Measurements from ENCODE around the gene CGREF1.

Gene CGREF1

GRCh38 chr2:27089111-27089954 is 29.6 kb downstream of the CGREF1 start:
- no peak overlapping the region for H3K4ac ChIP-seq (ENCODE audit: low read length)
- no peak overlapping the region for H3K4me3 ChIP-seq (ENCODE audit: low read length in 2 of 2)
- H3K9ac ChIP-seq (ENCODE audit: low read depth, low read length, poor library complexity): no peak overlapping the region
- H2AFZ ChIP-seq (ENCODE audit: low read length): no peak overlapping the region
- WGBS, 2 donors (ENCODE audit: extremely low coverage in 2 of 2, insufficient read length in 2 of 2, insufficient replicate concordance in 1 of 2): no CpG with 5 or more reads among the region's 14 CpGs
- no peak overlapping the region for H3K4me2 ChIP-seq (ENCODE audit: insufficient read depth, low read length, poor library complexity, severe bottlenecking)
- peak overlapping the region; percentile 14 for H2BK12ac ChIP-seq (ENCODE audit: low read length)
- peaks cover 3 to 6% of the 10 kb centered on the region in 2 donors for H3K4me1 ChIP-seq (ENCODE audit: control insufficient read depth in 2 of 2, insufficient read depth in 1 of 2, low read depth in 1 of 2, low read length in 2 of 2)
- no peaks in the 10 kb centered on the region for H3K36me3 ChIP-seq (replicated peaks in 1 of 2; ENCODE audit: control insufficient read depth in 2 of 2, insufficient read depth in 2 of 2, low read length in 2 of 2)
- H3K23ac ChIP-seq (ENCODE audit: low read depth, low read length, poor library complexity): peak overlapping the region; percentile 46
- no peak overlapping the region for H3K14ac ChIP-seq (ENCODE audit: low read length)
- H4K91ac ChIP-seq (ENCODE audit: low read depth, low read length, poor library complexity): no peak overlapping the region
- no peak overlapping the region for H2BK5ac ChIP-seq (ENCODE audit: low read length)
- H3K79me1 ChIP-seq (ENCODE audit: low read depth, low read length): no peaks in the 10 kb centered on the region
- no peak overlapping the region for H2BK15ac ChIP-seq (ENCODE audit: low read length)
- H3K18ac ChIP-seq (ENCODE audit: low read length): no peak overlapping the region
- no peak overlapping the region for H3K27ac ChIP-seq (replicated peaks; ENCODE audit: low read length)
- peak overlapping the region; percentile 34 for H2AK5ac ChIP-seq (ENCODE audit: low read depth, low read length)
- no peaks in the 10 kb centered on the region for H3K9me3 ChIP-seq (replicated peaks in 1 of 2; ENCODE audit: control insufficient read depth in 2 of 2, insufficient read depth in 1 of 2, low read depth in 1 of 2, low read length in 2 of 2)
- no peak for DNase-seq (ENCODE audit: low spot score)
- no peak overlapping the region for H4K8ac ChIP-seq (ENCODE audit: low read depth, low read length)
- no peak overlapping the region for H2BK120ac ChIP-seq (ENCODE audit: low read depth, low read length)
- peaks cover 0 to 6% (median 6%) of the 10 kb centered on the region in 3 experiments for H3K27me3 ChIP-seq (ENCODE audit: control insufficient read depth in 3 of 3, insufficient read depth in 3 of 3, low read depth in 1 of 3, low read length in 3 of 3)

DNA sequence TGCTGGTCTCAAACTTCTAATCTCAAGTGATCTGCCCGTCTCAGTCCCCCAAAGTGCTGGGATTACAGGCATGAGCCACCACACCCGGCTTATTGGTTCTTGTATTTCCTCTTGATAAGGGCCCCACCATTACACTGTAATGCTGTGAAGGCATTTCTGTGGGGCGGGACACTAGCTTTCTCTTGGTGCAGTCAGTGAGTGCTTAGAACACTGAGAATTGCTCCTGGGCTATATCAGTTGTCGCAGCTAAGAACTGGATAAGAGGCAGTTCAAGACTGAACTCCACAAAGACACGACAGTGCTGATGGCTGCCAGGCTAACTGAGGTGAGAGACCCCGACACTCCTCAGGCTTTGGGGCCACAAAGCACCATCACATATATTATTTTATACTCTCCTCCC is 30.3 kb downstream of the CGREF1 start:
- Histone ChIP-seq H3K14ac (ENCODE audit: low read length) (no peak overlapping the region), H3K9me3 (replicated peaks in 1 of 2; ENCODE audit: control insufficient read depth in 2 of 2, insufficient read depth in 1 of 2, low read depth in 1 of 2, low read length in 2 of 2) (no peaks in the 10 kb centered on the region), H3K4me1 (ENCODE audit: control insufficient read depth in 2 of 2, insufficient read depth in 1 of 2, low read depth in 1 of 2, low read length in 2 of 2) (peaks cover 3 to 7% of the 10 kb centered on the region in 2 donors), H3K27me3 (ENCODE audit: control insufficient read depth in 3 of 3, insufficient read depth in 3 of 3, low read depth in 1 of 3, low read length in 3 of 3) (peaks cover 0 to 6% (median 6%) of the 10 kb centered on the region in 3 experiments), H3K18ac (ENCODE audit: low read length) (no peak overlapping the region), H3K9ac (ENCODE audit: low read depth, low read length, poor library complexity) (no peak overlapping the region), H3K4me2 (ENCODE audit: insufficient read depth, low read length, poor library complexity, severe bottlenecking) (no peak overlapping the region), H3K4ac (ENCODE audit: low read length) (no peak overlapping the region), H2BK5ac (ENCODE audit: low read length) (no peak overlapping the region), H3K79me1 (ENCODE audit: low read depth, low read length) (no peaks in the 10 kb centered on the region), H2BK120ac (ENCODE audit: low read depth, low read length) (no peak overlapping the region), H3K4me3 (ENCODE audit: low read length in 2 of 2) (no peak overlapping the region), H2AK5ac (ENCODE audit: low read depth, low read length) (no peak overlapping the region), H4K8ac (ENCODE audit: low read depth, low read length) (no peak overlapping the region), H2AFZ (ENCODE audit: low read length) (no peak overlapping the region), H3K27ac (replicated peaks; ENCODE audit: low read length) (no peak overlapping the region), H3K23ac (ENCODE audit: low read depth, low read length, poor library complexity) (no peak overlapping the region), H2BK12ac (ENCODE audit: low read length) (no peak overlapping the region), H2BK15ac (ENCODE audit: low read length) (no peak overlapping the region), H3K36me3 (replicated peaks in 1 of 2; ENCODE audit: control insufficient read depth in 2 of 2, insufficient read depth in 2 of 2, low read length in 2 of 2) (no peaks in the 10 kb centered on the region), H4K91ac (ENCODE audit: low read depth, low read length, poor library complexity) (no peak overlapping the region)
- no peak for DNase-seq (ENCODE audit: low spot score)
- WGBS, 2 donors (ENCODE audit: extremely low coverage in 2 of 2, insufficient read length in 2 of 2, insufficient replicate concordance in 1 of 2): no CpG with 5 or more reads among the region's 6 CpGs

GRCh38 chr2:27087823-27088410 is 31.0 kb downstream of the CGREF1 start:
- Histone ChIP-seq H2BK12ac (ENCODE audit: low read length) (no peak overlapping the region), H4K8ac (ENCODE audit: low read depth, low read length) (no peak overlapping the region), H3K27ac (replicated peaks; ENCODE audit: low read length) (no peak overlapping the region), H3K9me3 (replicated peaks in 1 of 2; ENCODE audit: control insufficient read depth in 2 of 2, insufficient read depth in 1 of 2, low read depth in 1 of 2, low read length in 2 of 2) (no peaks in the 10 kb centered on the region), H3K79me1 (ENCODE audit: low read depth, low read length) (no peaks in the 10 kb centered on the region), H2AFZ (ENCODE audit: low read length) (no peak overlapping the region), H2BK5ac (ENCODE audit: low read length) (no peak overlapping the region), H3K36me3 (replicated peaks in 1 of 2; ENCODE audit: control insufficient read depth in 2 of 2, insufficient read depth in 2 of 2, low read length in 2 of 2) (no peaks in the 10 kb centered on the region), H4K91ac (ENCODE audit: low read depth, low read length, poor library complexity) (no peak overlapping the region), H3K4ac (ENCODE audit: low read length) (no peak overlapping the region), H2AK5ac (ENCODE audit: low read depth, low read length) (no peak overlapping the region), H2BK120ac (ENCODE audit: low read depth, low read length) (no peak overlapping the region), H3K27me3 (ENCODE audit: control insufficient read depth in 3 of 3, insufficient read depth in 3 of 3, low read depth in 1 of 3, low read length in 3 of 3) (peaks cover 0 to 6% (median 6%) of the 10 kb centered on the region in 3 experiments), H3K4me2 (ENCODE audit: insufficient read depth, low read length, poor library complexity, severe bottlenecking) (no peak overlapping the region), H2BK15ac (ENCODE audit: low read length) (no peak overlapping the region), H3K4me1 (ENCODE audit: control insufficient read depth in 2 of 2, insufficient read depth in 1 of 2, low read depth in 1 of 2, low read length in 2 of 2) (peaks cover 3 to 8% of the 10 kb centered on the region in 2 donors), H3K14ac (ENCODE audit: low read length) (no peak overlapping the region), H3K18ac (ENCODE audit: low read length) (no peak overlapping the region), H3K23ac (ENCODE audit: low read depth, low read length, poor library complexity) (no peak overlapping the region), H3K4me3 (ENCODE audit: low read length in 2 of 2) (no peak overlapping the region), H3K9ac (ENCODE audit: low read depth, low read length, poor library complexity) (no peak overlapping the region)
- no CpG with 5 or more reads among the region's 5 CpGs for WGBS, 2 donors (ENCODE audit: extremely low coverage in 2 of 2, insufficient read length in 2 of 2, insufficient replicate concordance in 1 of 2)
- DNase-seq (ENCODE audit: low spot score): no peak

Measured in neuronal stem cell (in vitro differentiated cells).